IMR-90 (cell line): ENCODE data around the gene MSH3.

ENCODE experiments used
- CHD1 ChIP-seq: IDR thresholded peaks from 2 replicates; pipeline ENCODE4 v1.6.1; 2012; ENCODE audit warnings: low read depth, low read length, improper control_type of control experiment
- POLR2A ChIP-seq: IDR thresholded peaks from 2 replicates; pipeline ENCODE4 v1.6.1; 2012; ENCODE audit warnings: mild to moderate bottlenecking, low read depth, low read length
- RCOR1 ChIP-seq: IDR thresholded peaks from 2 replicates; pipeline ENCODE4 v1.6.1; 2012; ENCODE audit warnings: mild to moderate bottlenecking, low read length, improper control_type of control experiment; ENCODE audit not compliant: insufficient replicate concordance
- SMC3 ChIP-seq: fragments of 150-350 bp; IDR thresholded peaks from 2 replicates; pipeline ENCODE4 v1.6.1; 2016; ENCODE audit warnings: low read depth, mild to moderate bottlenecking, antibody characterized with exemption, low read length, moderate library complexity
- TF ChIP-seq, protein P1 (sequence below): conservative IDR thresholded peaks from 2 replicates; pipeline ENCODE4 v1.5.1; 2012; ENCODE audit warnings: mild to moderate bottlenecking, low read depth, low read length, improper control_type of control experiment
- TF ChIP-seq, protein P2 (sequence below): fragments of 150-350 bp; IDR thresholded peaks from 2 replicates; pipeline ENCODE4 v1.6.1; 2016; ENCODE audit warnings: low read depth, mild to moderate bottlenecking, low read length, moderate library complexity, borderline replicate concordance
- TF ChIP-seq, protein P3 (sequence below): fragments of 150-350 bp; IDR thresholded peaks from 2 replicates; pipeline ENCODE4 v1.6.1; 2017; ENCODE audit warnings: mild to moderate bottlenecking, antibody characterized with exemption, low read length, low read depth

DNA sequence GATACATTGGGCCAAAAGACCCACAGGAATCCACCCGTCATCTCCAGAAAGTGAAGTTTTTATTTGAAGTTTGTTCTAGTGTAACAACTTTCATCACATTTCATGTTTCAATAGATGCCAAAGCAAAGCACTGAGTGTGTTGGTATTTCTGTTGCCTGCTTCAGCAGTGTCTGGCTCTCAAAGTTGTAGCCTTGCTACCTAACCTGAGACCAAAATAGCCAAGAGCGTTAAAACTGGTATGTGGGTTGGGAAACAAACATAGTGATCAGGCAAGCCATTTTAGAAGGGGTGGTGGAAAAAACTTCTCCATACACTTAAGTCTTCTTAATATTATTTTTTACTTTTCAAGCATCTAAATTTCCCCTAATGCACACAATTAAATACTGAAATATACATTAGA, 150.6 kb downstream of the MSH3 start:
- TF ChIP-seq, protein P1, sequence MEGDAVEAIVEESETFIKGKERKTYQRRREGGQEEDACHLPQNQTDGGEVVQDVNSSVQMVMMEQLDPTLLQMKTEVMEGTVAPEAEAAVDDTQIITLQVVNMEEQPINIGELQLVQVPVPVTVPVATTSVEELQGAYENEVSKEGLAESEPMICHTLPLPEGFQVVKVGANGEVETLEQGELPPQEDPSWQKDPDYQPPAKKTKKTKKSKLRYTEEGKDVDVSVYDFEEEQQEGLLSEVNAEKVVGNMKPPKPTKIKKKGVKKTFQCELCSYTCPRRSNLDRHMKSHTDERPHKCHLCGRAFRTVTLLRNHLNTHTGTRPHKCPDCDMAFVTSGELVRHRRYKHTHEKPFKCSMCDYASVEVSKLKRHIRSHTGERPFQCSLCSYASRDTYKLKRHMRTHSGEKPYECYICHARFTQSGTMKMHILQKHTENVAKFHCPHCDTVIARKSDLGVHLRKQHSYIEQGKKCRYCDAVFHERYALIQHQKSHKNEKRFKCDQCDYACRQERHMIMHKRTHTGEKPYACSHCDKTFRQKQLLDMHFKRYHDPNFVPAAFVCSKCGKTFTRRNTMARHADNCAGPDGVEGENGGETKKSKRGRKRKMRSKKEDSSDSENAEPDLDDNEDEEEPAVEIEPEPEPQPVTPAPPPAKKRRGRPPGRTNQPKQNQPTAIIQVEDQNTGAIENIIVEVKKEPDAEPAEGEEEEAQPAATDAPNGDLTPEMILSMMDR, result no peak
- TF ChIP-seq, protein P2, sequence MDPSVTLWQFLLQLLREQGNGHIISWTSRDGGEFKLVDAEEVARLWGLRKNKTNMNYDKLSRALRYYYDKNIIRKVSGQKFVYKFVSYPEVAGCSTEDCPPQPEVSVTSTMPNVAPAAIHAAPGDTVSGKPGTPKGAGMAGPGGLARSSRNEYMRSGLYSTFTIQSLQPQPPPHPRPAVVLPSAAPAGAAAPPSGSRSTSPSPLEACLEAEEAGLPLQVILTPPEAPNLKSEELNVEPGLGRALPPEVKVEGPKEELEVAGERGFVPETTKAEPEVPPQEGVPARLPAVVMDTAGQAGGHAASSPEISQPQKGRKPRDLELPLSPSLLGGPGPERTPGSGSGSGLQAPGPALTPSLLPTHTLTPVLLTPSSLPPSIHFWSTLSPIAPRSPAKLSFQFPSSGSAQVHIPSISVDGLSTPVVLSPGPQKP, result no peak
- no peak for TF ChIP-seq SMC3
- no peak for TF ChIP-seq POLR2A
- TF ChIP-seq RCOR1, result no peak
- TF ChIP-seq, protein P3, sequence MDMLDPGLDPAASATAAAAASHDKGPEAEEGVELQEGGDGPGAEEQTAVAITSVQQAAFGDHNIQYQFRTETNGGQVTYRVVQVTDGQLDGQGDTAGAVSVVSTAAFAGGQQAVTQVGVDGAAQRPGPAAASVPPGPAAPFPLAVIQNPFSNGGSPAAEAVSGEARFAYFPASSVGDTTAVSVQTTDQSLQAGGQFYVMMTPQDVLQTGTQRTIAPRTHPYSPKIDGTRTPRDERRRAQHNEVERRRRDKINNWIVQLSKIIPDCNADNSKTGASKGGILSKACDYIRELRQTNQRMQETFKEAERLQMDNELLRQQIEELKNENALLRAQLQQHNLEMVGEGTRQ, result no peak
- TF ChIP-seq CHD1, result no peak
